Loucy (cell line): ENCODE measurements around the gene OPTN.

Source experiments
- EZH2phosphoT487 ChIP-seq: fragments of 200-600 bp; IDR thresholded peaks from 2 replicates; pipeline ENCODE4 v1.6.1; 2018; ENCODE audit warnings: antibody characterized with exemption, mild to moderate bottlenecking, moderate library complexity, borderline replicate concordance
- TF ChIP-seq, protein P1 (sequence below): fragments of 200-600 bp; sonication (generic); conservative IDR thresholded peaks from 2 replicates; pipeline ENCODE4 v1.5.1; 2014; ENCODE audit warnings: mild to moderate bottlenecking, antibody characterized with exemption, low read length

DNA sequence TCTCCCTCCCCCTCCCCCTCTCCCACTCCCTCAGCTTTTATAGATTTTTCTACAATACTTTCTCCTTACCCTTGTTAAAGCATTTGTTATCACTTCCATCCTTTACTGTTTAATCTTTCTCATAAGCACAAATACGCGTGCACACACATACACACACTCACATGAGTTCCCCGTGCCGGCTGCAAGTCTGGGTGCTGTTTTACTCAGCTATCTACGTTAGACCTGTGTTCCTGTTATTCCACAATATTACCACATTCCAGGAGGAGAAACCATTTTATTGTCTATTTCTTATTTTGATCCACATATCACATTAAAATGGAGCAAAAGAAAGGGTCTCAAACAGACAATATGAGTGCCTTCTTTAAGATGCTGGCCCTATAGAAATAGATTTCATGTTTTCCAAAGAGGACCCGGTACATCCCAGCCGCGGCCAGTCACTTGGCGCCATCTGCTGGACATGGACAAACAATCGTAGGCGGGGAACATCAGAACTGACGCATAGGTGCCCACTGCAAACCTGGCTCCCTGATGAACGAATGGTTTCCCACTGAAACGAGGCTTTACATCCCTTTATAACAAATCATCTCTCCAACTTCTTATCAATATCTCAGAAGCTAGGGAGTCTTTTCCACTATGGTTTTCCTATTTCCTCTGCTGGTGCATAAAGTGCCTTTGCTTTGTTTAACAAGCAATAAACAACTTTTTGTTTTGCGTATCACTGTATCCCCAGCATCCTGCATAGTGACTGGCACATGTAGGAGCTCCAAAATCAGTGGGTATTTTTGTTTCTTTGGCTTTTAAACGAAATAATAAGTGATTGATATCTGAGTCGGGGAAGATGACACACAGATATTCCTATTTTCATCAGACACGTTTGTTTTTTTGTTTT, 25.2 kb upstream of the OPTN start:
- no peak for TF ChIP-seq EZH2phosphoT487
- TF ChIP-seq, protein P1, sequence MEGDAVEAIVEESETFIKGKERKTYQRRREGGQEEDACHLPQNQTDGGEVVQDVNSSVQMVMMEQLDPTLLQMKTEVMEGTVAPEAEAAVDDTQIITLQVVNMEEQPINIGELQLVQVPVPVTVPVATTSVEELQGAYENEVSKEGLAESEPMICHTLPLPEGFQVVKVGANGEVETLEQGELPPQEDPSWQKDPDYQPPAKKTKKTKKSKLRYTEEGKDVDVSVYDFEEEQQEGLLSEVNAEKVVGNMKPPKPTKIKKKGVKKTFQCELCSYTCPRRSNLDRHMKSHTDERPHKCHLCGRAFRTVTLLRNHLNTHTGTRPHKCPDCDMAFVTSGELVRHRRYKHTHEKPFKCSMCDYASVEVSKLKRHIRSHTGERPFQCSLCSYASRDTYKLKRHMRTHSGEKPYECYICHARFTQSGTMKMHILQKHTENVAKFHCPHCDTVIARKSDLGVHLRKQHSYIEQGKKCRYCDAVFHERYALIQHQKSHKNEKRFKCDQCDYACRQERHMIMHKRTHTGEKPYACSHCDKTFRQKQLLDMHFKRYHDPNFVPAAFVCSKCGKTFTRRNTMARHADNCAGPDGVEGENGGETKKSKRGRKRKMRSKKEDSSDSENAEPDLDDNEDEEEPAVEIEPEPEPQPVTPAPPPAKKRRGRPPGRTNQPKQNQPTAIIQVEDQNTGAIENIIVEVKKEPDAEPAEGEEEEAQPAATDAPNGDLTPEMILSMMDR: peak; percentile 92
